DLD1 (cell line): ENCODE results near the gene LAMA5.

ENCODE experiments used
- in situ Hi-C: cut with HindIII; loops from 2 replicates; pipeline ENCODE4 v1.10.0; 2017; ENCODE audit warnings: low sequenced_read_pairs

LAMA5 gene

GRCh38 chr20:62293111-62293784, 73.9 kb downstream of the LAMA5 start:
- in situ Hi-C loops = loop anchor here (25.0 kb wide), 3 partner anchors 94 to 469 kb away; partner anchors contain the start of gene RPS21

- in situ Hi-C loops = loop anchor here (25.0 kb wide), 3 partner anchors 95 to 470 kb away; partner anchors contain the start of gene RPS21
Observed at GRCh38 chr20:62292108-62292507, 75.0 kb downstream of the LAMA5 start.

DNA sequence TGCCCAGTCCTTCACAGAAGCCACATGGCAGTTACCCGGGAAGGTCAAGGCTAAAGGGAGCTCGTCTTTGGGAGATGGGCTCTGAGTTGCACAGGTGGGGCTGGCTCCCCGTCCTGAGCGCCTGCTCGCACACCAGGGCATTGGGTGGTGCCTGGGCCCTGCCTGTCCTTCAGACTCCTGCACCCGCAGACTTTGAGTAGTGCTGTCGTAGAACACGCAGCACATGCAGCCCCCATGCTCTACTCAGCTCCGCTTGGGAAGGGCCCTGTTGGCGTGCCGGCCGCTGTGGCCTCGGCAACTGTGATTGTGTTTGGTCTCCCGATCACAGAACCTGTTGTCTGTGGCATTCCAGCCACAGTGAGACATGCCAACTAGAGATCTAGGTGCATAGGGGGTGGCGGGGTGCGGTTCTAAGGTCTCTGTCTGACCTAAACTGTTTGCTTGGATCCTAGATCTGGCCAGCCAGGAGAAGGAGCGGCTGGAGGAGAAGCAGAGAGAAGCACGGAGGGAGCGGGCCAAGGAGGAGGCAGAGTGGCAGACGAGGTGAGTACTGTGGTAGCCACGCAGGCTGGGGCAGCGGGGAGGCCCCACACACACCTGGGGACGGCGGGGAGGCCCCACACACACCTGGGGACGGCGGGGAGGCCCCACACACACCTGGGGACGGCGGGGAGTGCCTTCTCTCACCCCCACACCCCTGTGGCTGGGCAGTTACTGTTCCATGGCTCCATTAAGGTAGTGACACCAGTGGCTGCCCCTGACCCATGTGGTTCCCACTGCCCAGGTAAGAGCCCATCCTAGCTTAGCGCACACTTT, 75.7 kb downstream of the LAMA5 start:
- in situ Hi-C loops = loop anchor here (25.0 kb wide), 3 partner anchors 96 to 471 kb away; partner anchors contain the start of gene RPS21

- in situ Hi-C loops = loop anchor here (25.0 kb wide), 3 partner anchors 97 to 472 kb away; partner anchors contain the start of gene RPS21
Observed at GRCh38 chr20:62289898-62290297, 77.2 kb downstream of the LAMA5 start.

DNA sequence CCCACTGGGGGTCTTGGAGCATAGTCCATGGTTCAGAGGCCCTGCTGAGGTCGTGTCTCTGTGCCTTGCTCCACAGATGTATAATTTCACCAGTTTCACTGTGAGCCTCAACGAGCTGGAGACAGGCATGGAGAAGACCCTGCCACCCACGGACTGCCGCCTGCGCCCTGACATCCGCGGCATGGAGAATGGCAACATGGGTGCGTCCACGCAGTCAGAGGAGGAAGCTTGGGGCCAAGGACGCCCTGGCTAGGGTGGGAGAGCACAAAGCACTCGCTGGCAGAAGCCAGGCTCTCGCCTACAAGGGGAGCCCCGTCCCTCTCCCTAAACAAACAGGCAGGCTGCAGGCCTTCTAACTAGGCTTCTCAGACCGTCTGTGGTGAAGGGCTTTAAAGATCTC, 78.0 kb downstream of the LAMA5 start:
- in situ Hi-C loops = loop anchor here (25.0 kb wide), 3 partner anchors 98 to 473 kb away; partner anchors contain the start of gene RPS21

GRCh38 chr20:62288535-62289105, 78.5 kb downstream of the LAMA5 start:
- in situ Hi-C loops = loop anchor here (25.0 kb wide), 3 partner anchors 99 to 474 kb away; partner anchors contain the start of gene RPS21

- in situ Hi-C loops = loop anchor here (25.0 kb wide), 3 partner anchors 99 to 474 kb away; partner anchors contain the start of gene RPS21
Observed at GRCh38 chr20:62287759-62288534, 79.2 kb downstream of the LAMA5 start.

- in situ Hi-C loops = loop anchor here (25.0 kb wide), 3 partner anchors 100 to 475 kb away; partner anchors contain the start of gene RPS21
Observed at GRCh38 chr20:62287129-62287528, 80.0 kb downstream of the LAMA5 start.

DNA sequence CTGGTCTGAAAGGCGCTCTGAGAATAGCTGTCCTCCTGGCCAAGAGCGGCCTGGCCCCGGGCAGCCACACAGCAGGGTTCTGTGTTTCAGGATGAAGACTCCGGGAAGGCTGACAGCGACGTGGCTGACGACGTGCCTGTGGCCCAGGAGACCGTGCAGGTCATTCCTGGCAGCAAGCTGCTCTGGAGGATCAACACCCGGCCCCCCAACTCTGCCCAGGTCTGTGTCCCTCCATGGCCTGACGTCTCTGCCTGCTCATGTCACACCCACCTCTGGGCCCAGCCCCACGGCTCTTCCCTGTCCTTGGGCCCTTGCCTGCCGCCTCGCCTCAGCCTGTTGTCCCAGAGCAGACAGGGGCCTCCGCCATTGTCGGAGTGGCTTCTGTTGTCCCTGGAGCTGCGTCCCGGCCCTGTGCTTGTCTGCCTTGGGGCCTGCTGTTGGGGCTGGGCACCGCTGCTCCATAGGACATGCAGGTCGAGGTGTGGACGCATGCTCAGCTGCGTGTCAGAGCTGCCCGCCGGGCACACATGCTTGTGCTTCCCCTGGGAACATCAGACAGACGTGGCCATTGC, 80.5 kb downstream of the LAMA5 start:
- in situ Hi-C loops = loop anchor here (25.0 kb wide), 3 partner anchors 101 to 476 kb away; partner anchors contain the start of gene RPS21

DNA sequence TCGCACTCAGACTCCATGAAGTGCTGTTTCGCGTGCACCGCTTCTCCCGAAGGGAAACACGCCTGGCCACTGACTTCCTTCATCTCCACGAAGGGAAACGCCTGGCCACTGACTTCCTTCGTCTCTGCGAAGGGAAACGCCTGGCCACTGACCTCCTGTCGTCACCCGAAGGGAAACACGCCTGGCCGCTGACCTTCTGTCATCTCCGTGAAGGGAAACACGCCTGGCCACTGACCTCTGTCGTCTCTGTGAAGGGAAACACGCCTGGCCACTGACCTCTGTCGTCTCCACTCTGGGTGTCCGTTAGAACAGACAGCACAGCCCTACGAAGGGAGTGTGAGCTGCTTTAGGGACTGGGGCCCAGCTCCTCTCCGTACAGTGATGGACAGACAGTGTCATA, 81.4 kb downstream of the LAMA5 start:
- in situ Hi-C loops = loop anchor here (25.0 kb wide), 3 partner anchors 102 to 477 kb away; partner anchors contain the start of gene RPS21

GRCh38 chr20:62285151-62285550, 82.0 kb downstream of the LAMA5 start:
- in situ Hi-C loops = loop anchor here (25.0 kb wide), 3 partner anchors 102 to 477 kb away; partner anchors contain the start of gene RPS21

- in situ Hi-C loops = loop anchor here (25.0 kb wide), 3 partner anchors 103 to 478 kb away; partner anchors contain the start of gene RPS21
Observed at GRCh38 chr20:62284448-62284847, 82.7 kb downstream of the LAMA5 start.

DNA sequence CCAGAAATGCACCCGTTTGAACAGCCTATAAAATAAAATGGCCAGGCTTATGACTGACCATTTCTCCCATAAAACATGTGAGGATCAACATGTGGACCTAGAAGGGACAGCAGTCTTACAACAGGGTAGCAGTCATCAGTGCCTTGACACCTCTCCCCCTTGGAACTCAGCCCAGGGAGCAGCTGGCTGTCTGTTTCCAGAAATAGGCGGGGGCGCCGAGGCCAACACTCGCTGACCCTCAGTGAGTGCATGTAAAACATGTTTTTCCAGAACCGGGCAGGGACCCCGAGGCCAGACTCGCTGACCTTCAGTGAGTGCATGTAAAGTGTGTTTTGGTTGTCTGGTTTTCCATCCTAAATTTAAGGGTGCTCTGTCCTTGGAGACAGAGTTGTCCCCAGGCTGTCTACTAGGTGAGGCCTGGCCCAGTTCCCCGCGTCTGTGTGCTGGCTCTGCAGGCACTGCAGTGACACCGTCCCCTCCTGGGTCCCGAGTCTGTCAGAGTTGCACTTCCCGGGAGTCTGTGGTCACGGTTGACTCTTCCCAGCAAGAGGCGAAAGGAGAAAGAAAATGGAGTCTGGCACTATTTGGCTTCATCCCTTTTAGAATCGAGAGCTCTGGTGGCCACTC, 84.1 kb downstream of the LAMA5 start:
- in situ Hi-C loops = loop anchor here (25.0 kb wide), 3 partner anchors 104 to 479 kb away; partner anchors contain the start of gene RPS21

DNA sequence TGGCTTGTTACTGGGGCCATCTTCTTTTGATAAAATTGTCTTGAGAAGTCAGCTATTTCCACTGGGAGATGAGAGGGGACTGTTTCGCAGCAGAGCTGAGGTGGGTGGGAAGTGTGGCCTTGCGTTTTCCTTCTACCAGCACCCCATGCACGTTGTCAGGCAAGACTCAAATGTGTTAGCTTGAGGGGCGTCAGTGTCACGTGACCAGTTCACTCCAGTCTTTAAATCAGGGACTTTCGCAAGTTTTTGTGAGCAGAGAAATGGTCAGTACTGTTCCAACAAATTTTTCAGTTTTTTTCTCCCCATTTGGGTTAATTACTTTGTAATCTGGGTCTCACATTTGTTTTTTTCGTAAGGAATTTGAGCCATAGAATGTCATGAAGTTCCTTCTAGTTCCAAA, 85.0 kb downstream of the LAMA5 start:
- in situ Hi-C loops = loop anchor here (25.0 kb wide), 3 partner anchors 105 to 480 kb away; partner anchors contain the start of gene RPS21

DNA sequence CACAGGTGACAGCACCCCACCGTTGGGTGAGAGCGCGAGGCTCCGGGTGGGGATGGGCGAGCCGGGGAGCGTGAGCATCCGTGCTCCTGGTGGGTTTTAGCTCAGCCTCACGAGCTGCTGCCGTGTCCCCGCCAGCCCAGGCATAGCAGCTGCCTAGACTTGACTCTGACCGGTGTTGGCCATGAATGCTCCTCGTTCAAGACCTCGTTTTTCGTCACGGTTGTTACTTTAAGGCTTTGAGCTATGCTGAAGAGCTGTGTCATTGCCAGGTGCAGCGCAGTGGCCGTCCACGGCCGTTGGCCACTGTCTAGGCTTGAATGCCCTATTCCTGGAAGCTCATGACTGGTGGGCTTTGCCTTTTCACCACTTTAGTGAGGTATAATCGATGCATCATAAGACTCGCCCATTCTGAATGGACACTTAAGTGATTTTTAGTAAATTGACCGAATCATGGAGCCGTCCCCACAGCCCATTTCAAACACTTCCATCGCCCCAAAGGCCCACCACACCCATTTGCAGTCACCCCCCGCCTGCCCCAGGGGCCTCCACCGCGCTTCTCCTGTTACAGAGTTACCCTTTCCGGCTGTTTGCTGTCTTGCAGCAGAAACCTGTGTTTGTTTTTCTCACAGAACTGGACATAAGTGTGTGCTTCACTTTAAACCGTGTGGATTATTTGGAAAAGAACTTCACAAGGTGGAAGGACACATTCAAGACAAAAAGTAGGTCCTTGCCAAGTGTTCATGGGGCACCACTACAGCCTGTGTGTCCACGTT, 85.8 kb downstream of the LAMA5 start:
- in situ Hi-C loops = loop anchor here (25.0 kb wide), 3 partner anchors 106 to 481 kb away; partner anchors contain the start of gene RPS21

- in situ Hi-C loops = loop anchor here (25.0 kb wide), 3 partner anchors 107 to 482 kb away; partner anchors contain the start of gene RPS21
Observed at GRCh38 chr20:62280303-62280702, 86.8 kb downstream of the LAMA5 start.

DNA sequence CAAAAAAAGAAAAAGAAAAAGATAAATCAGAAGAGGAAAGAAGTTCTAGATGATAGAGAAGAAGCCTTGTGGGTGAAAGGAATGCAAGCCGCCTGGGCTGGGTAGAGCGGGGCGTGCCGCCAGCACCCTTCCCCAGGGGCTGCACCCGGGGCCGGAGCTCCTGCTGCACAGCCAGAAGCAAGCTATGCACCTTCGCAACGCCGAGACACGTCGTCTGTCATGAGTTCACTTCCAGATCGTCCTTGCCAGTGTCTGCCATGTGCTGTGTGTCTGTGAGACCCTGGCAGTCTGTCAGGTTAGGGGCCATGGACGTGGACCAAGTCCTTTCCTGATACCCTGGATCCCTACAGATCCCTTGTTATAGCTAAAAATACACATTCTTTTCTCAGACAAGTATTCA, 89.9 kb downstream of the LAMA5 start:
- in situ Hi-C loops = loop anchor here (25.0 kb wide), 3 partner anchors 110 to 485 kb away; partner anchors contain the start of gene RPS21

- in situ Hi-C loops = loop anchor here (25.0 kb wide), 3 partner anchors 111 to 486 kb away; partner anchors contain the start of gene RPS21
Observed at GRCh38 chr20:62276439-62276838, 90.7 kb downstream of the LAMA5 start.
